Uterus (tissue), 4 donors: ENCODE data around the gene TNFRSF14. TPM values are rescaled to one million over a fixed set of nuclear protein-coding genes. Genes with fewer than 3 reads are reported as not detected.

ENCODE experiments used
- DNase-seq, 2 donors: peaks; one replicate each; pipeline ENCODE4 v3.0.0-alpha.2; 2019 to 2020
- H3K27ac ChIP-seq, 2 donors: fragments of 200-600 bp; sonication (generic); 1 replicate in 1 of 2; 2 replicates in 1 of 2; pipeline ENCODE4 v1.5.1; 2016 to 2018
- H3K27me3 ChIP-seq, 2 donors: fragments of 200-600 bp; sonication (generic); one replicate each; pipeline ENCODE4 v1.5.1; 2018 to 2019; ENCODE audit warnings: control low read depth in 1 of 2
- H3K36me3 ChIP-seq, 2 donors: fragments of 200-600 bp; sonication (generic); one replicate each; pipeline ENCODE4 v1.5.1; 2019; ENCODE audit warnings: control low read depth in 1 of 2
- H3K4me1 ChIP-seq, 2 donors: fragments of 200-600 bp; sonication (generic); one replicate each; pipeline ENCODE4 v1.5.1; 2018 to 2019; ENCODE audit warnings: control low read depth in 1 of 2
- H3K4me3 ChIP-seq, 2 donors: fragments of 200-600 bp; sonication (generic); 1 replicate in 1 of 2; 2 replicates in 1 of 2; pipeline ENCODE4 v1.5.1; 2018 to 2019; ENCODE audit warnings: mild to moderate bottlenecking in 1 of 2
- H3K9me3 ChIP-seq, 2 donors: fragments of 200-600 bp; sonication (generic); one replicate each; pipeline ENCODE4 v1.5.1; 2019; ENCODE audit warnings: control low read depth in 1 of 2
- CTCF ChIP-seq, 4 experiments: fragments of 200-600 bp in 2 of 4; fragments of 450-650 bp in 2 of 4; sonication (generic) in 2 of 4; IDR thresholded peaks; one replicate each; pipeline ENCODE4 v1.5.1; 2016 to 2019; ENCODE audit warnings: antibody characterized with exemption in 4 of 4, mild to moderate bottlenecking in 2 of 4, moderate library complexity in 1 of 4
- POLR2A ChIP-seq, 2 donors: fragments of 450-650 bp; IDR thresholded peaks; one replicate each; pipeline ENCODE4 v1.6.1; 2016; ENCODE audit warnings: antibody characterized with exemption in 2 of 2, mild to moderate bottlenecking in 1 of 2, moderate library complexity in 1 of 2
- intact Hi-C: fragments of 100-400 bp; cut with DNase I; formaldehyde crosslinking; loops from one replicate; pipeline ENCODE4 v1.15.1; 2023; ENCODE audit warnings: low total_unique reads
- total RNA-seq, 4 donors: library from RNA; depleted of rRNA in 3 of 4; stranded (reverse); fragments of >200 nt in 3 of 4; gene quantifications; one replicate each; pipeline versions ENCODE4 v1.1.0 to v1.2.4, GENCODE V29; 2014 to 2023
- donor health status: DM: yes; HTN: yes; CAD: no.

Gene TNFRSF14
- total RNA-seq, 4 donors from 2014 or later = 17.5 to 102 (median 47.7) TPM

GRCh38 chr1:2537784-2538115, 18.4 kb upstream of the TNFRSF14 start:
- H3K4me3 ChIP-seq = no peak overlapping the region
- H3K9me3 ChIP-seq = no peaks in the 10 kb centered on the region
- H3K27ac ChIP-seq = no peak overlapping the region
- no peaks in the 10 kb centered on the region for H3K36me3 ChIP-seq
- TF ChIP-seq CTCF (IDR thresholded peaks at IDR 0.05) = no peak
- TF ChIP-seq POLR2A (IDR thresholded peaks at IDR 0.05) = no peak
- intact Hi-C loops = no loop called here
- peaks cover 0 to 5% of the 10 kb centered on the region in 2 donors for H3K4me1 ChIP-seq
- H3K27me3 ChIP-seq = peaks cover under 1 to 15% of the 10 kb centered on the region in 2 donors
- DNase-seq = no peak

GRCh38 chr1:2538376-2538775, 17.8 kb upstream of the TNFRSF14 start:
- Histone ChIP-seq H3K27ac (no peak overlapping the region), H3K36me3 (no peaks in the 10 kb centered on the region), H3K27me3 (peaks cover 0 to 9% of the 10 kb centered on the region in 2 donors), H3K9me3 (no peaks in the 10 kb centered on the region), H3K4me1 (peaks cover 0 to 5% of the 10 kb centered on the region in 2 donors), H3K4me3 (no peak overlapping the region)
- no peak for DNase-seq
- intact Hi-C loops = no loop called here
- TF ChIP-seq CTCF (IDR thresholded peaks at IDR 0.05) = no peak
- no peak for TF ChIP-seq POLR2A (IDR thresholded peaks at IDR 0.05)

- TF ChIP-seq CTCF (IDR thresholded peaks at IDR 0.05) (no peak), POLR2A (IDR thresholded peaks at IDR 0.05) (no peak)
- Histone ChIP-seq H3K36me3 (no peaks in the 10 kb centered on the region), H3K4me1 (peaks cover 0 to 5% of the 10 kb centered on the region in 2 donors), H3K27ac (no peak overlapping the region), H3K4me3 (no peak overlapping the region), H3K9me3 (no peaks in the 10 kb centered on the region), H3K27me3 (peaks cover 0 to 7% of the 10 kb centered on the region in 2 donors)
- intact Hi-C loops = no loop called here
- no peak for DNase-seq
Measured at GRCh38 chr1:2538872-2539271, 17.3 kb upstream of the TNFRSF14 start.

GRCh38 chr1:2539312-2539907, 16.8 kb upstream of the TNFRSF14 start:
- no peak for DNase-seq
- H3K27me3 ChIP-seq = peaks cover 0 to 7% of the 10 kb centered on the region in 2 donors
- intact Hi-C loops = no loop called here
- H3K27ac ChIP-seq = no peak overlapping the region
- no peaks in the 10 kb centered on the region for H3K36me3 ChIP-seq
- H3K4me3 ChIP-seq = no peak overlapping the region
- TF ChIP-seq POLR2A (IDR thresholded peaks at IDR 0.05) = no peak
- no peak for TF ChIP-seq CTCF (IDR thresholded peaks at IDR 0.05)
- peaks cover 0 to 5% of the 10 kb centered on the region in 2 donors for H3K4me1 ChIP-seq
- no peaks in the 10 kb centered on the region for H3K9me3 ChIP-seq

GRCh38 chr1:2540816-2541492, 15.2 kb upstream of the TNFRSF14 start:
- intact Hi-C loops = no loop called here
- Histone ChIP-seq H3K27ac (no peak overlapping the region), H3K27me3 (no peaks in the 10 kb centered on the region), H3K4me3 (no peak overlapping the region), H3K9me3 (no peaks in the 10 kb centered on the region), H3K4me1 (peaks cover 0 to 5% of the 10 kb centered on the region in 2 donors), H3K36me3 (no peaks in the 10 kb centered on the region)
- TF ChIP-seq CTCF (IDR thresholded peaks at IDR 0.05) (no peak), POLR2A (IDR thresholded peaks at IDR 0.05) (no peak)
- no peak for DNase-seq
